ENCODE results near the gene GTPBP2.

The GTPBP2 gene

DNA sequence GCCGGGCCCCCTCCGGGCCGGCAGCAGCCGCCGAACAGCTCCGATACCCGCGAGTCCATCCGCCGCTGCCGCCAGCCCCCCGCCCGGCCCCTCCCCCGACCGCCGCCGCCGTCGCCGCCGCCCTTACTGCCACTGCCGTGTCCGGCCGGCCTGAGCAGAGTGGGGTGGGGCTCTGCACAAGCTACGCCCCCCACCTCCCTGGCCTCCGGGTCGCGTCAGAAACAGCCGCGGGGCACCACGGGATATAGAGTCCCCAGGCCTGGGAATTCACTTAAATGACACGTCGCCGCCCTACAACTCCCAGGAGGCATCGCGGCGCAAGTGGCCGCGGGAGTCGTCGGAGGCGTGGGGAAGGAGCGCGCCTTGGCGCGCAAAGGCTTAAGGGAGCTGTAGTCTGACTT lies at the start of gene GTPBP2:
Gene GTPBP2, minus strand, starts transcription at position 161 of the 401 bp plus-strand sequence. Its CDS starts 102 bp downstream, at position 59.
- H3K9ac ChIP-seq (ENCODE audit: low read length): peak within 1 kb of the TSS; percentile 95
- peak within 1 kb of the TSS; percentile 95 for H3K4me2 ChIP-seq (ENCODE audit: low read length)
- H3K36me3 ChIP-seq (ENCODE audit: insufficient read depth, low read length): peaks cover 28% of the 10 kb centered on the region
- no peak within 1 kb of the TSS; the same call in none of the 2 replicates for H2AFZ ChIP-seq (ENCODE audit: low read length)
- H3K9me3 ChIP-seq (ENCODE audit: low read length): no peaks in the 10 kb centered on the region
- H3K27ac ChIP-seq (ENCODE audit: low read depth, low read length, poor library complexity, severe bottlenecking): peak within 1 kb of the TSS; percentile 97
- H3K79me2 ChIP-seq (ENCODE audit: insufficient read depth, low read length): no peaks in the 10 kb centered on the region
- no peaks in the 10 kb centered on the region for H3F3A ChIP-seq (ENCODE audit: insufficient read depth, low read length)
- H3K9me2 ChIP-seq (ENCODE audit: low read depth, low read length): no peaks in the 10 kb centered on the region
- H4K20me1 ChIP-seq (ENCODE audit: insufficient read depth, low read length): no peaks in the 10 kb centered on the region
- peaks cover 30% of the 10 kb centered on the region for H3K4me1 ChIP-seq (ENCODE audit: insufficient read depth, low read length, severe bottlenecking)
- H3K27me3 ChIP-seq (ENCODE audit: insufficient read depth, low read length): no peaks in the 10 kb centered on the region
- H3K4me3 ChIP-seq (ENCODE audit: low read depth, low read length, poor library complexity, severe bottlenecking): peak within 1 kb of the TSS; percentile 90
- no peak for TF ChIP-seq CTCF (IDR thresholded peaks at IDR 0.05; ENCODE audit: low read length)
- TF ChIP-seq EZH2 (IDR thresholded peaks at IDR 0.05; ENCODE audit: borderline replicate concordance, low read length): no peak

DNA sequence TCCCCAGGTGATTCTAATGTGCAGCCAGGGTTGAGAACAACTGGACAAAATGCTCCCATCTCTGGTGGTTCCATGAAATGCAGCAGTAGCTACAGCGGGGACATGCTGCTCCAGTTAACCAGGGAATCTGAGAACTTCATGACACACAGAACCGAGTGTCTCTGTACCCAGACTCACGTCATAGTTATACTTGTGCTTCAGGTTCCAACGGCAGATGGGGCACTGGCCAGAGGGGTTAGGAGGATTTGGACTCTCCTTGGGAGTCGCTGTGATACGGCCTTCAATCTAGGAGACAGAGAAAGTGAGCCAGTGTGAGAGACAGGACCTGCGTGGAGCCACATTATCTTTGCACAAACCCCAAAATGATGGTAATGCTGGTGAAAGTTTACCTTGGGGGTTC lies 49.3 kb upstream of the GTPBP2 start:
- no peak for TF ChIP-seq EZH2 (IDR thresholded peaks at IDR 0.05; ENCODE audit: borderline replicate concordance, low read length)
- no peak for TF ChIP-seq CTCF (IDR thresholded peaks at IDR 0.05; ENCODE audit: low read length)
- Histone ChIP-seq H3K4me1 (ENCODE audit: insufficient read depth, low read length, severe bottlenecking) (no peaks in the 10 kb centered on the region), H3F3A (ENCODE audit: insufficient read depth, low read length) (no peaks in the 10 kb centered on the region), H3K4me3 (ENCODE audit: low read depth, low read length, poor library complexity, severe bottlenecking) (no peak overlapping the region), H4K20me1 (ENCODE audit: insufficient read depth, low read length) (no peaks in the 10 kb centered on the region), H3K9me3 (ENCODE audit: low read length) (no peaks in the 10 kb centered on the region), H3K27me3 (ENCODE audit: insufficient read depth, low read length) (no peaks in the 10 kb centered on the region), H2AFZ (ENCODE audit: low read length) (no peak overlapping the region), H3K4me2 (ENCODE audit: low read length) (no peak overlapping the region), H3K9me2 (ENCODE audit: low read depth, low read length) (no peaks in the 10 kb centered on the region), H3K27ac (ENCODE audit: low read depth, low read length, poor library complexity, severe bottlenecking) (no peak overlapping the region), H3K9ac (ENCODE audit: low read length) (no peak overlapping the region), H3K36me3 (ENCODE audit: insufficient read depth, low read length) (peaks cover 90% of the 10 kb centered on the region), H3K79me2 (ENCODE audit: insufficient read depth, low read length) (peaks cover 11% of the 10 kb centered on the region)

DNA sequence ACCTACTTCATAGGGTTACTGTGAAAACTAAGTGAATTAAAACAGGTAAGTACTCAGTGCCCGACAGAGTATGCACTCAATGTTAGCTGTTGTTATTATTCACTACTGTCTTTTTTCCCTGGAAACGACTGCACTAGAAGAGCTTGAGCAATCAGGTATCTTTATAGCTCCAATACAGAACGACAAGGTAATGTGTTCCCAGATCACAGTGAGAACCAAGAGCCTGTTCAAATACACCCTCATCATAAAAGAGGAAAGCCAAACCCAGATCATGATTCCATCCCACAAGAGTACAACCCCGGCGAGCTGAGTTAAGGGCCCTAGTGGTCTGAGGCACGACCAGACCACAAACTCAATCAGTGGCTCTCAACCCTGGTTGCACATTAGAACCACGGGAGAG lies 48.7 kb upstream of the GTPBP2 start:
- Histone ChIP-seq H3K79me2 (ENCODE audit: insufficient read depth, low read length) (peaks cover 5% of the 10 kb centered on the region; the same call in 1 of the 2 replicates), H3K9me3 (ENCODE audit: low read length) (no peaks in the 10 kb centered on the region), H4K20me1 (ENCODE audit: insufficient read depth, low read length) (no peaks in the 10 kb centered on the region), H3K4me1 (ENCODE audit: insufficient read depth, low read length, severe bottlenecking) (no peaks in the 10 kb centered on the region), H3K9ac (ENCODE audit: low read length) (no peak overlapping the region), H3K36me3 (ENCODE audit: insufficient read depth, low read length) (peaks cover 90% of the 10 kb centered on the region), H3K27me3 (ENCODE audit: insufficient read depth, low read length) (no peaks in the 10 kb centered on the region), H3K4me3 (ENCODE audit: low read depth, low read length, poor library complexity, severe bottlenecking) (no peak overlapping the region), H3F3A (ENCODE audit: insufficient read depth, low read length) (no peaks in the 10 kb centered on the region), H3K9me2 (ENCODE audit: low read depth, low read length) (no peaks in the 10 kb centered on the region), H3K4me2 (ENCODE audit: low read length) (no peak overlapping the region), H2AFZ (ENCODE audit: low read length) (no peak overlapping the region), H3K27ac (ENCODE audit: low read depth, low read length, poor library complexity, severe bottlenecking) (no peak overlapping the region)
- TF ChIP-seq EZH2 (IDR thresholded peaks at IDR 0.05; ENCODE audit: borderline replicate concordance, low read length): no peak
- no peak for TF ChIP-seq CTCF (IDR thresholded peaks at IDR 0.05; ENCODE audit: low read length)

Measured in OCI-LY1 (cell line).